ENCODE results near the gene SHROOM2.

Gene SHROOM2

GRCh38 chrX:9884031-9884779 lies 98.0 kb downstream of the SHROOM2 start:
- in situ Hi-C loops (cut with HindIII; ENCODE audit: low pct_unique_long_range_greater_than_20kb, low sequenced_read_pairs), result no loop called here
- no peak for DNase-seq (ENCODE audit: low read depth in 1 of 2, low spot score in 1 of 2)

GRCh38 chrX:9885150-9885549 lies 98.9 kb downstream of the SHROOM2 start:
- TF ChIP-seq JUND (IDR thresholded peaks at IDR 0.05; ENCODE audit: low read depth), result no peak
- in situ Hi-C loops (cut with HindIII; ENCODE audit: low pct_unique_long_range_greater_than_20kb, low sequenced_read_pairs), result no loop called here
- DNase-seq (ENCODE audit: low read depth in 1 of 2, low spot score in 1 of 2), result peak; percentile 55 to 68

More at GRCh38 chrX:9884031-9884779, 98.0 kb downstream of the SHROOM2 start:
- TF ChIP-seq JUND (IDR thresholded peaks at IDR 0.05; ENCODE audit: low read depth), result no peak

- in situ Hi-C loops (cut with HindIII; ENCODE audit: low pct_unique_long_range_greater_than_20kb, low sequenced_read_pairs), result no loop called here
- DNase-seq (ENCODE audit: low read depth in 1 of 2, low spot score in 1 of 2), result no peak
- no peak for TF ChIP-seq JUND (IDR thresholded peaks at IDR 0.05; ENCODE audit: low read depth)
Measured at GRCh38 chrX:9887659-9888297, 101.5 kb downstream of the SHROOM2 start.

GRCh38 chrX:9888953-9889470 lies 102.8 kb downstream of the SHROOM2 start:
- TF ChIP-seq JUND (IDR thresholded peaks at IDR 0.05; ENCODE audit: low read depth), result no peak
- in situ Hi-C loops (cut with HindIII; ENCODE audit: low pct_unique_long_range_greater_than_20kb, low sequenced_read_pairs), result no loop called here
- DNase-seq (ENCODE audit: low read depth in 1 of 2, low spot score in 1 of 2), result no peak

GRCh38 chrX:9890681-9891091 lies 104.5 kb downstream of the SHROOM2 start:
- DNase-seq (ENCODE audit: low read depth in 1 of 2, low spot score in 1 of 2), result no peak
- no peak for TF ChIP-seq JUND (IDR thresholded peaks at IDR 0.05; ENCODE audit: low read depth)
- in situ Hi-C loops (cut with HindIII; ENCODE audit: low pct_unique_long_range_greater_than_20kb, low sequenced_read_pairs), result no loop called here

- DNase-seq (ENCODE audit: low read depth in 1 of 2, low spot score in 1 of 2), result no peak
- TF ChIP-seq JUND (IDR thresholded peaks at IDR 0.05; ENCODE audit: low read depth), result no peak
- in situ Hi-C loops (cut with HindIII; ENCODE audit: low pct_unique_long_range_greater_than_20kb, low sequenced_read_pairs), result no loop called here
Measured at GRCh38 chrX:9895225-9895912, 109.1 kb downstream of the SHROOM2 start.

GRCh38 chrX:9897761-9898161 lies 111.5 kb downstream of the SHROOM2 start:
- no peak for TF ChIP-seq JUND (IDR thresholded peaks at IDR 0.05; ENCODE audit: low read depth)
- DNase-seq (ENCODE audit: low read depth in 1 of 2, low spot score in 1 of 2), result no peak
- in situ Hi-C loops (cut with HindIII; ENCODE audit: low pct_unique_long_range_greater_than_20kb, low sequenced_read_pairs), result no loop called here

GRCh38 chrX:9899640-9900111 lies 113.4 kb downstream of the SHROOM2 start:
- DNase-seq (ENCODE audit: low read depth in 1 of 2, low spot score in 1 of 2), result no peak
- in situ Hi-C loops (cut with HindIII; ENCODE audit: low pct_unique_long_range_greater_than_20kb, low sequenced_read_pairs), result no loop called here
- TF ChIP-seq JUND (IDR thresholded peaks at IDR 0.05; ENCODE audit: low read depth), result no peak

- no peak for TF ChIP-seq JUND (IDR thresholded peaks at IDR 0.05; ENCODE audit: low read depth)
- in situ Hi-C loops (cut with HindIII; ENCODE audit: low pct_unique_long_range_greater_than_20kb, low sequenced_read_pairs), result no loop called here
- DNase-seq (ENCODE audit: low read depth in 1 of 2, low spot score in 1 of 2), result no peak
Measured at GRCh38 chrX:9902656-9903055, 116.4 kb downstream of the SHROOM2 start.

GRCh38 chrX:9903146-9903545 lies 116.9 kb downstream of the SHROOM2 start:
- in situ Hi-C loops (cut with HindIII; ENCODE audit: low pct_unique_long_range_greater_than_20kb, low sequenced_read_pairs), result no loop called here
- DNase-seq (ENCODE audit: low read depth in 1 of 2, low spot score in 1 of 2), result no peak
- TF ChIP-seq JUND (IDR thresholded peaks at IDR 0.05; ENCODE audit: low read depth), result no peak

- in situ Hi-C loops (cut with HindIII; ENCODE audit: low pct_unique_long_range_greater_than_20kb, low sequenced_read_pairs), result no loop called here
- no peak for TF ChIP-seq JUND (IDR thresholded peaks at IDR 0.05; ENCODE audit: low read depth)
- DNase-seq (ENCODE audit: low read depth in 1 of 2, low spot score in 1 of 2), result no peak
Measured at GRCh38 chrX:9905288-9905687, 119.1 kb downstream of the SHROOM2 start.

GRCh38 chrX:9905721-9906120 lies 119.5 kb downstream of the SHROOM2 start:
- in situ Hi-C loops (cut with HindIII; ENCODE audit: low pct_unique_long_range_greater_than_20kb, low sequenced_read_pairs), result no loop called here
- DNase-seq (ENCODE audit: low read depth in 1 of 2, low spot score in 1 of 2), result no peak
- TF ChIP-seq JUND (IDR thresholded peaks at IDR 0.05; ENCODE audit: low read depth), result no peak

GRCh38 chrX:9906919-9907318 lies 120.7 kb downstream of the SHROOM2 start:
- peak; percentile 18 to 60 for DNase-seq (ENCODE audit: low read depth in 1 of 2, low spot score in 1 of 2)
- no peak for TF ChIP-seq JUND (IDR thresholded peaks at IDR 0.05; ENCODE audit: low read depth)
- in situ Hi-C loops (cut with HindIII; ENCODE audit: low pct_unique_long_range_greater_than_20kb, low sequenced_read_pairs), result no loop called here
